AG09309 (cell line): ENCODE measurements around the gene YES1.

Source experiments
- DNase-seq: peaks from one replicate; pipeline ENCODE4 v3.0.0-alpha.2; 2010; ENCODE audit warnings: low read depth
- H3K4me3 ChIP-seq: 2 replicates; pipeline ENCODE4 v1.5.1; 2011; ENCODE audit warnings: mild to moderate bottlenecking, low read depth, low read length, moderate library complexity; ENCODE audit not compliant: control insufficient read depth
- CTCF ChIP-seq: IDR thresholded peaks from 2 replicates; pipeline ENCODE4 v1.5.1; 2011; ENCODE audit warnings: mild to moderate bottlenecking, low read depth, low read length, inconsistent platforms; ENCODE audit not compliant: insufficient read depth, control insufficient read depth; ENCODE audit errors: missing control alignments

Gene YES1

GRCh38 chr18:676069-676468 is 136.0 kb downstream of the YES1 start:
- no peak for DNase-seq
- H3K4me3 ChIP-seq, result no peak overlapping the region
- TF ChIP-seq CTCF, result no peak

GRCh38 chr18:675307-675706 is 136.7 kb downstream of the YES1 start:
- H3K4me3 ChIP-seq, result no peak overlapping the region
- DNase-seq, result no peak
- TF ChIP-seq CTCF, result no peak

- no peak overlapping the region for H3K4me3 ChIP-seq
- TF ChIP-seq CTCF, result no peak
- no peak for DNase-seq
Observed at GRCh38 chr18:673769-674168, 138.3 kb downstream of the YES1 start.

- no peak for DNase-seq
- no peak overlapping the region for H3K4me3 ChIP-seq
- no peak for TF ChIP-seq CTCF
Observed at GRCh38 chr18:673317-673716, 138.7 kb downstream of the YES1 start.
